ENCODE data around the gene ACBD5. TPM values are rescaled to one million over a fixed set of nuclear protein-coding genes. Genes with fewer than 3 reads are reported as not detected.

Gene ACBD5
- polyA plus RNA-seq, 1 of the 3 experiments (the other 2 are of a cell fraction) = 12.5 TPM

- TF ChIP-seq TEAD4 (IDR thresholded peaks at IDR 0.05; ENCODE audit: borderline replicate concordance, insufficient read depth) (no peak), GATA2 (CRISPR knock-in tag; IDR thresholded peaks at IDR 0.05) (no peak)
These were observed 92.9 kb downstream of the ACBD5 start (continued) for GRCh38 chr10:27147701-27148100.

DNA sequence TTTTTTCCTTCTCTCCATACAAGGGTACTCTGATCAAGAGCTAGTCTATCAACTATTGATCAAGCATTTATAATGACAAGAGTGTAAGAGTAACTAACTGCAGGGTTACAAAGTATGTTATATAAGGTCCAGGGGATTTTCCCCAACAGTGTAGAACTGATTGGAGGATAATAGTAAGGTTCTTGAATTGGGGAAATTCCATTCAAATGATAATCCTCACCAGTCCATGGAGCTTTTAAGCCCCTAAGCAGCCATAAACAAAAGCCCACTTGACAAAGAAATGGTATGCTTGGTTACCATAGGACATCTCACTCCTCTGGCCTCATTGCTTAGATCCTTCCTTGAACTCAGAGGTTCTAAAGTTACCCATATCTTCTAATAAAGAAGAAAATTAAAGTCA lies 94.7 kb downstream of the ACBD5 start:
- ChIA-PET POLR2A (no interaction called here), CTCF (interaction anchor here (0.9 to 1.7 kb wide), 2 partner anchors 39 to 285 kb away, joined by 3 read pairs; partner anchors contain the start of gene ABI1)
- DNase-seq = no peak
- no peaks in the 10 kb centered on the region for H3K9me2 ChIP-seq
- no peak overlapping the region for H3K4me2 ChIP-seq
- no peaks in the 10 kb centered on the region for H3K27me3 ChIP-seq (ENCODE audit: insufficient read depth)
- peaks cover 46% of the 10 kb centered on the region for H4K20me1 ChIP-seq (ENCODE audit: insufficient read depth)
- no peak overlapping the region for H3K9ac ChIP-seq
- H3K4me3 ChIP-seq (ENCODE audit: low read depth in 2 of 2, low read length in 1 of 2) = no peak overlapping the region
- peaks cover 95% of the 10 kb centered on the region for H3K79me2 ChIP-seq (ENCODE audit: insufficient read depth)
- H3K9me3 ChIP-seq = no peaks in the 10 kb centered on the region
- TF ChIP-seq, protein P1, sequence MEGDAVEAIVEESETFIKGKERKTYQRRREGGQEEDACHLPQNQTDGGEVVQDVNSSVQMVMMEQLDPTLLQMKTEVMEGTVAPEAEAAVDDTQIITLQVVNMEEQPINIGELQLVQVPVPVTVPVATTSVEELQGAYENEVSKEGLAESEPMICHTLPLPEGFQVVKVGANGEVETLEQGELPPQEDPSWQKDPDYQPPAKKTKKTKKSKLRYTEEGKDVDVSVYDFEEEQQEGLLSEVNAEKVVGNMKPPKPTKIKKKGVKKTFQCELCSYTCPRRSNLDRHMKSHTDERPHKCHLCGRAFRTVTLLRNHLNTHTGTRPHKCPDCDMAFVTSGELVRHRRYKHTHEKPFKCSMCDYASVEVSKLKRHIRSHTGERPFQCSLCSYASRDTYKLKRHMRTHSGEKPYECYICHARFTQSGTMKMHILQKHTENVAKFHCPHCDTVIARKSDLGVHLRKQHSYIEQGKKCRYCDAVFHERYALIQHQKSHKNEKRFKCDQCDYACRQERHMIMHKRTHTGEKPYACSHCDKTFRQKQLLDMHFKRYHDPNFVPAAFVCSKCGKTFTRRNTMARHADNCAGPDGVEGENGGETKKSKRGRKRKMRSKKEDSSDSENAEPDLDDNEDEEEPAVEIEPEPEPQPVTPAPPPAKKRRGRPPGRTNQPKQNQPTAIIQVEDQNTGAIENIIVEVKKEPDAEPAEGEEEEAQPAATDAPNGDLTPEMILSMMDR (IDR thresholded peaks at IDR 0.05) = no peak
- TF ChIP-seq FOSL2 (IDR thresholded peaks at IDR 0.05; ENCODE audit: borderline replicate concordance, low read depth) (no peak), RFX5 (IDR thresholded peaks at IDR 0.05; ENCODE audit: low read length) (no peak), FOXM1 (IDR thresholded peaks at IDR 0.05; ENCODE audit: low read depth) (no peak)
- TF ChIP-seq, protein P2, sequence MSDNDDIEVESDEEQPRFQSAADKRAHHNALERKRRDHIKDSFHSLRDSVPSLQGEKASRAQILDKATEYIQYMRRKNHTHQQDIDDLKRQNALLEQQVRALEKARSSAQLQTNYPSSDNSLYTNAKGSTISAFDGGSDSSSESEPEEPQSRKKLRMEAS (IDR thresholded peaks at IDR 0.05; ENCODE audit: low read depth) = no peak
- peaks cover 13% of the 10 kb centered on the region for H3F3A ChIP-seq (replicated peaks; ENCODE audit: insufficient read depth)
- no peaks in the 10 kb centered on the region for H3K4me1 ChIP-seq (ENCODE audit: control insufficient read depth in 1 of 2, insufficient read depth in 2 of 2, low read depth in 1 of 2, low read length in 1 of 2)
- peaks cover 61 to 76% of the 10 kb centered on the region in 2 experiments for H3K36me3 ChIP-seq (replicated peaks in 1 of 2; ENCODE audit: control insufficient read depth in 1 of 2, insufficient read depth in 2 of 2, low read length in 1 of 2)
- H3K27ac ChIP-seq (ENCODE audit: low read depth in 2 of 2, low read length in 1 of 2) = no peak overlapping the region
- H2AFZ ChIP-seq (ENCODE audit: low read depth) = no peak overlapping the region

Small RNA genes within 50 kb of the gene (small RNA-seq; reads per million reads assigned to genes)
- gene RNU2-24P (0 to 2.9 (median 0) reads per million in 7 experiments), gene RNU7-12P (0 to 1.1 (median 0) reads per million in 7 experiments)

Other genes with a start within 250 kb of the ACBD5 start
- gene ANKRD26, start 140.3 kb downstream of the ACBD5 start, polyA plus RNA-seq (2012; rRNA removed) = 1.0 and 1.3 TPM in 2 replicates
- 36.4 and 49.6 TPM in 2 replicates for gene YME1L1, start 86.4 kb downstream of the ACBD5 start, polyA plus RNA-seq (2012; rRNA removed)
- gene MASTL, start 85.4 kb downstream of the ACBD5 start, polyA plus RNA-seq (2012; rRNA removed) = 5.8 and 6.2 TPM in 2 replicates